ENCODE data around the gene EEF2KMT.
"Not testable (repeated sequence)": the region's sequence is repeated elsewhere in the genome, so short reads cannot be mapped to it uniquely, and the experiment has no call there.

- TF ChIP-seq CTCF (IDR thresholded peaks at IDR 0.05); ZFX (IDR thresholded peaks at IDR 0.05; ENCODE audit: borderline replicate concordance): not testable (repeated sequence)
Observed at GRCh38 chr16:5097061-5097469, 530 bp downstream of the EEF2KMT start.
